Measurements from ENCODE around the gene MYRFL. TPM values are rescaled to one million over a fixed set of nuclear protein-coding genes. Genes with fewer than 3 reads are reported as not detected.

Gene MYRFL
- total RNA-seq, 3 donors from 2014 or later (not counting 1 experiment from before 2014, with no cell fraction given) = not detected

- Histone ChIP-seq H3K4me3 (ENCODE audit: low read length) (no peak overlapping the region), H3K9me3 (ENCODE audit: control insufficient read depth, insufficient read depth, low read length) (no peaks in the 10 kb centered on the region), H3K27me3 (ENCODE audit: control insufficient read depth, insufficient read depth, low read length) (no peaks in the 10 kb centered on the region), H3K27ac (ENCODE audit: low read length) (no peak overlapping the region), H3K4me1 (ENCODE audit: control insufficient read depth, insufficient read depth, low read length) (no peaks in the 10 kb centered on the region), H3K36me3 (ENCODE audit: control insufficient read depth, insufficient read depth, low read length) (no peaks in the 10 kb centered on the region)
- no peak overlapping the region for H3K27ac Mint-ChIP-seq
- no peaks in the 10 kb centered on the region for H3K36me3 Mint-ChIP-seq
- intact Hi-C loops (cut with micrococcal nuclease) = no loop called here
- no peak for DNase-seq
- H3K4me1 Mint-ChIP-seq = peaks cover 0 to 10% of the 10 kb centered on the region in 2 donors
- no peak for ATAC-seq
- H3K9me3 Mint-ChIP-seq = peaks cover 0 to 2% of the 10 kb centered on the region in 2 donors
- H3K4me3 Mint-ChIP-seq = no peak overlapping the region
- peaks cover 0 to 5% of the 10 kb centered on the region in 2 donors for H3K27me3 Mint-ChIP-seq (ENCODE audit: low read depth in 2 of 2)
- TF ChIP-seq, protein P1, sequence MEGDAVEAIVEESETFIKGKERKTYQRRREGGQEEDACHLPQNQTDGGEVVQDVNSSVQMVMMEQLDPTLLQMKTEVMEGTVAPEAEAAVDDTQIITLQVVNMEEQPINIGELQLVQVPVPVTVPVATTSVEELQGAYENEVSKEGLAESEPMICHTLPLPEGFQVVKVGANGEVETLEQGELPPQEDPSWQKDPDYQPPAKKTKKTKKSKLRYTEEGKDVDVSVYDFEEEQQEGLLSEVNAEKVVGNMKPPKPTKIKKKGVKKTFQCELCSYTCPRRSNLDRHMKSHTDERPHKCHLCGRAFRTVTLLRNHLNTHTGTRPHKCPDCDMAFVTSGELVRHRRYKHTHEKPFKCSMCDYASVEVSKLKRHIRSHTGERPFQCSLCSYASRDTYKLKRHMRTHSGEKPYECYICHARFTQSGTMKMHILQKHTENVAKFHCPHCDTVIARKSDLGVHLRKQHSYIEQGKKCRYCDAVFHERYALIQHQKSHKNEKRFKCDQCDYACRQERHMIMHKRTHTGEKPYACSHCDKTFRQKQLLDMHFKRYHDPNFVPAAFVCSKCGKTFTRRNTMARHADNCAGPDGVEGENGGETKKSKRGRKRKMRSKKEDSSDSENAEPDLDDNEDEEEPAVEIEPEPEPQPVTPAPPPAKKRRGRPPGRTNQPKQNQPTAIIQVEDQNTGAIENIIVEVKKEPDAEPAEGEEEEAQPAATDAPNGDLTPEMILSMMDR (IDR thresholded peaks at IDR 0.05) = no peak
Observed at GRCh38 chr12:69922999-69923398, 98.0 kb downstream of the MYRFL start.

DNA sequence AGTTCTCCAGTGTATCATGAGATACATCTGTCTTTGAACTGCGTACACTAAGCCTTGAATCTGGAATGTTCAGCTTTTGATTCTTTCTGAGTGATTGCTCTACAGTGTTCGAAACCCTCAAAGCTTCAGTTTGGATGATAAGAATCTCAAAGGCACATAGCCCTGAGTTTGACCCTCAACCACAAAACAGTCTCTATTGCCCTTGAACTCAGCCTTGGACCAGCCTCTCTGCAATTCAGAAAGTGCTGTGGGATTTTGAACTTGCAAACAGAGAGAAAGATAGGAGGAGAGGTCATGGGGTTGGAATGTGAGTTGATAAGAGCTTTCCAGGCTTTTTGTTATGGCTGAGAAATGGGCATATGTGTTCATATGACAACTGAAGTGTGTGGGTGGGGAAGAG, 100.3 kb downstream of the MYRFL start:
- intact Hi-C loops (cut with micrococcal nuclease) = no loop called here
- no peaks in the 10 kb centered on the region for H3K36me3 Mint-ChIP-seq
- Histone ChIP-seq H3K36me3 (ENCODE audit: control insufficient read depth, insufficient read depth, low read length) (no peaks in the 10 kb centered on the region), H3K9me3 (ENCODE audit: control insufficient read depth, insufficient read depth, low read length) (no peaks in the 10 kb centered on the region), H3K27ac (ENCODE audit: low read length) (no peak overlapping the region), H3K4me1 (ENCODE audit: control insufficient read depth, insufficient read depth, low read length) (no peaks in the 10 kb centered on the region), H3K27me3 (ENCODE audit: control insufficient read depth, insufficient read depth, low read length) (no peaks in the 10 kb centered on the region), H3K4me3 (ENCODE audit: low read length) (no peak overlapping the region)
- peaks cover 0 to 5% of the 10 kb centered on the region in 2 donors for H3K27me3 Mint-ChIP-seq (ENCODE audit: low read depth in 2 of 2)
- TF ChIP-seq, protein P1 (IDR thresholded peaks at IDR 0.05) = no peak
- WGBS (ENCODE audit: insufficient coverage) = 63% methylated on average over 2 of the region's 2 CpGs
- peaks cover 0 to 10% of the 10 kb centered on the region in 2 donors for H3K4me1 Mint-ChIP-seq
- no peaks in the 10 kb centered on the region for H3K9me3 Mint-ChIP-seq
- ATAC-seq = no peak
- H3K4me3 Mint-ChIP-seq = no peak overlapping the region
- DNase-seq = no peak
- H3K27ac Mint-ChIP-seq = no peak overlapping the region

DNA sequence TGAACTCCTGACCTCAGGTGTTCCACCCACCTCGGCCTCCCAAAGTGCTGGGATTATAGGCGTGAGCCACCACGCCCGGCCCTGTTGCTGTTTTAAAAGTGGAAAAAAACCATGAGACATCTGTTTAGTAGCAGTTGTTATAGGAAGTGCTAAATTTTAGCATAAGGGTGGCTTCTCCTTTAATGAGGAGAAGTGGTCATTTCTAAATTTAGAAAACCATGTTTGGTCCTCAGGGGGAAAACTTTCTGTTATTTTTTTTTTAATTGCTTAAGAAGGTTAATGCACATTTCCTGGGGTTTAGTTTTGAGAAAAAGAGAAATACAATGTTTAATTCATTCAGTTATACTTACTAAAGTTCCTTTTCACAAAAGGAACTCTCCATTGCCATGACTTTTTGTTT, 102.1 kb downstream of the MYRFL start:
- Mint-ChIP-seq H3K4me3 (no peak overlapping the region), H3K27me3 (ENCODE audit: low read depth in 2 of 2) (peaks cover 0 to 5% of the 10 kb centered on the region in 2 donors), H3K27ac (no peak overlapping the region), H3K4me1 (peaks cover 0 to 10% of the 10 kb centered on the region in 2 donors), H3K9me3 (no peaks in the 10 kb centered on the region), H3K36me3 (no peaks in the 10 kb centered on the region)
- no peak overlapping the region for H3K27ac ChIP-seq (ENCODE audit: low read length)
- WGBS (ENCODE audit: insufficient coverage) = 22% methylated on average over 4 of the region's 4 CpGs
- intact Hi-C loops (cut with micrococcal nuclease) = no loop called here
- no peaks in the 10 kb centered on the region for H3K27me3 ChIP-seq (ENCODE audit: control insufficient read depth, insufficient read depth, low read length)
- no peak for ATAC-seq
- H3K4me1 ChIP-seq (ENCODE audit: control insufficient read depth, insufficient read depth, low read length) = no peaks in the 10 kb centered on the region
- no peak overlapping the region for H3K4me3 ChIP-seq (ENCODE audit: low read length)
- TF ChIP-seq, protein P1 (IDR thresholded peaks at IDR 0.05) = no peak
- no peaks in the 10 kb centered on the region for H3K9me3 ChIP-seq (ENCODE audit: control insufficient read depth, insufficient read depth, low read length)
- DNase-seq = no peak
- H3K36me3 ChIP-seq (ENCODE audit: control insufficient read depth, insufficient read depth, low read length) = no peaks in the 10 kb centered on the region

DNA sequence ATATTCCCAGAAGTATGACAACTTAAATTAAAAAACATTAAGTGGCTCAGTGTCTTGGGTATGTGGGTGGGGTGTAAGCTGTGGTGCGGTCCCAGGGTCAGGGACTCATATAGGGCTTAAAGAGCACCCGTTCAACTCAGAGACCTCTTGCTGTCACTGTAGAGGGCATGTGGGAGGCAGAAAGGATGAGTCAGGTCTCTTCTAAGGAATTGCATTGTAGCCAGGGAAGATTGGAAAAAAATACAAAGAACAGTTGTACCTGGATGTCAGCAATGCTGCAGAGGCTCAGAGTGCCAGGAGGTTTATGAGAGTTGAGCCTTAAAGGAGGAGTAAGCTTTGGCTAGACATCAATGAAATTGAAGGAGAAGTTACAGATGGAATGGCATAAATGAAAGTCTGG, 104.1 kb downstream of the MYRFL start:
- no peak overlapping the region for H3K4me3 Mint-ChIP-seq
- no peaks in the 10 kb centered on the region for H3K27me3 ChIP-seq (ENCODE audit: control insufficient read depth, insufficient read depth, low read length)
- TF ChIP-seq, protein P1 (IDR thresholded peaks at IDR 0.05) = no peak
- no peaks in the 10 kb centered on the region for H3K9me3 ChIP-seq (ENCODE audit: control insufficient read depth, insufficient read depth, low read length)
- no peaks in the 10 kb centered on the region for H3K4me1 ChIP-seq (ENCODE audit: control insufficient read depth, insufficient read depth, low read length)
- 91% methylated on average over 2 of the region's 2 CpGs for WGBS (ENCODE audit: insufficient coverage)
- intact Hi-C loops (cut with micrococcal nuclease) = no loop called here
- peaks cover 0 to 10% of the 10 kb centered on the region in 2 donors for H3K4me1 Mint-ChIP-seq
- peaks cover 0 to 5% of the 10 kb centered on the region in 2 donors for H3K27me3 Mint-ChIP-seq (ENCODE audit: low read depth in 2 of 2)
- H3K9me3 Mint-ChIP-seq = no peaks in the 10 kb centered on the region
- no peaks in the 10 kb centered on the region for H3K36me3 ChIP-seq (ENCODE audit: control insufficient read depth, insufficient read depth, low read length)
- no peaks in the 10 kb centered on the region for H3K36me3 Mint-ChIP-seq
- H3K27ac ChIP-seq (ENCODE audit: low read length) = no peak overlapping the region
- ATAC-seq (no peak), DNase-seq (no peak)
- no peak overlapping the region for H3K27ac Mint-ChIP-seq
- H3K4me3 ChIP-seq (ENCODE audit: low read length) = no peak overlapping the region

Data from natural killer cell (primary cell).